Mammary epithelial cell (primary cell): ENCODE measurements around the gene EPB42.

Experiments used
- EZH2 ChIP-seq: IDR thresholded peaks from 2 replicates; pipeline ENCODE4 v1.6.1; 2012; ENCODE audit warnings: low read length, inconsistent platforms, borderline replicate concordance
- TF ChIP-seq, protein P1 (sequence below), 2 donors: IDR thresholded peaks in 1 of 2; conservative IDR thresholded peaks in 1 of 2; 2 replicates each; pipeline ENCODE4 v1.5.1; 2011 to 2012; ENCODE audit warnings: inconsistent platforms in 2 of 2, low read length in 2 of 2, mild to moderate bottlenecking in 2 of 2, control low read depth in 1 of 2, low read depth in 1 of 2; ENCODE audit not compliant: insufficient read depth in 1 of 2; ENCODE audit errors: extremely low read depth in 1 of 2

DNA sequence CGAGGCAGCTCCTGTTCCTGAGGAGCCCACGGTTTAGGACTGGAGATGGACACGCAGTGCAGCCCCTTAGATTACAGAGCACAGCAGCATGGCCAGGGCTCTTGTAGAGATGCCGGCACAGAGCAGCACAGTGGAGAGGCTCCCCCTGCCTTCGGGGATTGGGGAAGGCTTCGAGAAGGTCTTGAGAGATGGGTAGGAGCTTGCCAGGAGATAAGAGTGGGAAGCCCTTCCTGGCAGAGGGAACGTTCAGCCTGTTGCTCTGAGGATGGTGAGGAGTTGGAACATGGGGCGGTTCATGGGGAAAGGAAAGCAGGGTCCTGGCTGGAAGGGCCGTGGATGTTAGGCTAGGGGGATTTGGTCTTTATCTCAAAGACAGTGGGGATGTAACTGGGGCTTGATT lies 10.0 kb downstream of the EPB42 start:
- TF ChIP-seq, protein P1, sequence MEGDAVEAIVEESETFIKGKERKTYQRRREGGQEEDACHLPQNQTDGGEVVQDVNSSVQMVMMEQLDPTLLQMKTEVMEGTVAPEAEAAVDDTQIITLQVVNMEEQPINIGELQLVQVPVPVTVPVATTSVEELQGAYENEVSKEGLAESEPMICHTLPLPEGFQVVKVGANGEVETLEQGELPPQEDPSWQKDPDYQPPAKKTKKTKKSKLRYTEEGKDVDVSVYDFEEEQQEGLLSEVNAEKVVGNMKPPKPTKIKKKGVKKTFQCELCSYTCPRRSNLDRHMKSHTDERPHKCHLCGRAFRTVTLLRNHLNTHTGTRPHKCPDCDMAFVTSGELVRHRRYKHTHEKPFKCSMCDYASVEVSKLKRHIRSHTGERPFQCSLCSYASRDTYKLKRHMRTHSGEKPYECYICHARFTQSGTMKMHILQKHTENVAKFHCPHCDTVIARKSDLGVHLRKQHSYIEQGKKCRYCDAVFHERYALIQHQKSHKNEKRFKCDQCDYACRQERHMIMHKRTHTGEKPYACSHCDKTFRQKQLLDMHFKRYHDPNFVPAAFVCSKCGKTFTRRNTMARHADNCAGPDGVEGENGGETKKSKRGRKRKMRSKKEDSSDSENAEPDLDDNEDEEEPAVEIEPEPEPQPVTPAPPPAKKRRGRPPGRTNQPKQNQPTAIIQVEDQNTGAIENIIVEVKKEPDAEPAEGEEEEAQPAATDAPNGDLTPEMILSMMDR (conservative IDR thresholded peaks at IDR 0.05 in 1 of 2, IDR thresholded peaks at IDR 0.05 in 1 of 2; ENCODE audit: extremely low read depth in 1 of 2, insufficient read depth in 1 of 2, low read depth in 1 of 2, low read length in 2 of 2), result no peak
- TF ChIP-seq EZH2, result no peak
